Activated CD8-positive, alpha-beta memory T cell treated with anti-CD3 and anti-CD28 coated beads, Interleukin-2, amount 50 U/mL, for 24 hours (primary cell): Measurements from ENCODE around the gene CCDC117.

ENCODE experiments used
- DNase-seq: peaks from one replicate; pipeline ENCODE4 v3.0.0-alpha.2; 2020; ENCODE audit errors: extremely low read depth

The CCDC117 gene

DNA sequence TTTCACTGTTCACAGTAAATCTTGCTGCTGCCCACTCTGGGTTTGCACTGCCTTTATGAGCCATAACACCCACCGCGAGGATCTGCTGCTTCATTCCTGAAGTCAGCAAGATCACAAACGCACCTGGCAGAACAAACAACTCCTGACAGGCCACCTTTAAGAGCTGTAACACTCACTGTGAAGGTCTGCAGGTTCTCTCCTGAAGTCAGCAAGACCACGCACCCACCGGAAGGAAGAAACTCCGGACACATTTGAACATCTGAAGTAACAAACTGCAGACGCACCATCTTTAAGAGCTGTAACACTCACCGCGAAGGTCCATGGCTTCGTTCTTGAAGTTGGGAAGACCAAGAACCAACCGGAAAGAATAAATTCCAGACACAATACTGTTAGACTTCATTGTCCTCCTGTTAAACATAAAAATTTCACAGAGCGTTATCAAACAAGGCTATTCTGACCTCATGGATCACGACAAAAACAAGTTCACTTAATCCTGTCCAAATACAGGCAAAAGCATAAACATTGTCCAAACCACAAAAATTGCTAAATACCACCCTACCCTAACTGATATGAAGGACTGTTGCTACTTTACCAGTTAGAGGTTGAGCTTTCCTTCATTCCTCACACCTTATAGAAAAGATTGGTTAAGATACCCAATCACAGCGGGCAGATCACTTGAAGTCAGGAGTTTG is 3.0 kb upstream of the CCDC117 start:
- DNase-seq: no peak

DNA sequence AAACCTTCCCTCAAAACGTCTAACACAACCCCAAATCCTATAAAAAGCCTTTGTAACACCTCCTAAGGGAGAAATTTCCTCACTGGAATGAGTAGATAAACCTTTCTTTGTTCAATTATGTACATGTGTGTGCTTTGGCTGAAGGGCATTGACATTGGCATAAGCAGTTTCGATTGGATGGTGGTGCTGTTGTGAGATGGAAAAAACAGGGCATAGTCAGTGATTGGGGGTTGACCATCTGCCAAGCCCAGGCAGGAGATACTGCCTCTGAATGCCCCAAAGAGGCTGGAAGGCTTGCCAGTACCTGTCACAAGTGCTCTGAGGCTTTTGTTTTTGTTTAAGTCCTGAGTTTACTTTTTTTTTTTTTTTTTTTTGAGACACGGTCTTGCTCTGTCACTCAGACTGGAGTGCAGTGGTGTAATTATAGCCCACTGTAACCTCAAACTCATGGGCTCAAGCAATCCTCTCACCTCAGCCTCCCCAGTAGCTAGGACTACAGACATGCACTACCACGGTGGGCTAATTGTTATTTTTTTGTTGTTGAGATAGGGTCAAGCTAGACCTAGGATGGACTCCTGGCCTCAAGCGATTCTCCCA is 1.2 kb upstream of the CCDC117 start:
- no peak for DNase-seq

DNA sequence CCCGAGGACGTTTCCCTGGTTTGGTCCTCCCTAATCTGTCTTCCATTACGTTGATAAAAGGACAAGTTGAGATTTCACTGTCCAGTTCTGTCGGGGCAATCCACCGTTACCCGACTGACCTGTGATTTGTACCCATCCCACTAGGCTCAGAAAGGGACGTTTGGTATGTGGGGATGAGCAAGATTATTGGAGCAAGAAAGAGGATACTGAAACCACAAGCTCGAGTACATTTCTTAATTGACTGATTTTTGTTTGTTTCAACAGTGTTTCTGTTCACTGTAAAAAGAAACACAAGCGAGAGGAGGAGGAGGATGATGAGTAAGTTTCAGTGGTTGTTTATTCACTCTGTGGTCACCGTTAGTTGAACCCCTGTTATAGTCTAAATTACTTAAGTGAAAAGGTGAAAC is 969 bp downstream of the CCDC117 start:
- DNase-seq: no peak

DNA sequence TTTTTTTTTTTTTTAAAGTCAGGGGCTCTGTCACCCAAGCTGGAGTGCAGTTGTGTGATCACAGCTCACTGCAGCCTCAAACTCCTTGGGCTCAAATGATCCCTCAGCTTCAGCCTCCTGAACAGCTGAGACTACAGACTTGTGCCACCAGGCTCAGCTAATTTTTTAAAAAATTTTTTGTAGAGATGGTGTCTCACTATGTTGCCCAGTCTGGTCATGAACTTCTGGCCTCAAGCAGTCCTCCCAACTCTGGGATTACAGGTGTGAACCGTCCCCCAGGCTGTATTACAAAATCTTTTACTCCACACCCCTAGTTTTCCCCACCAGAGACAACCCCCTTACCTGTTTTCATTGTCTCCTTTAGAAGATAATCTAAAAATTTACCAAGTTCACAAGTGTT is 1.9 kb downstream of the CCDC117 start:
- no peak for DNase-seq

DNA sequence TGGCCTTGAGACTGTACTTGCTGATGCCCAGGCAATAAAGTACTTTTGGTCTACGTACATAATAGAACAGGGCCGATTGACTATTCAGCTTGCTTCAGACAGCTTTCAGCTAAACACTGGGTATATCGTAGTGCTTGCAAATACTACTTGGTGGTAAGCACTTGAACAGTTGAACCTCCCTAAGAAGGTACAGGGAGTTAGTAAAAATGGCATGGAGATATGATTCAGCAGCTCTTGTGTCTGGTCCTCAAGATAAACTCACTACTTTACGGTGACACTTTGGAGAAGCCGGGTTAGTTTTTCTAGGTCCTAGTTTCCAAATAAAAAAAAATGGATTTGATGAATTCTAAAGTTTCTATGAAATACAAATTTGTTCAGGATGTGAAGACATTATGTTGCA is 7.3 kb downstream of the CCDC117 start:
- no peak for DNase-seq

DNA sequence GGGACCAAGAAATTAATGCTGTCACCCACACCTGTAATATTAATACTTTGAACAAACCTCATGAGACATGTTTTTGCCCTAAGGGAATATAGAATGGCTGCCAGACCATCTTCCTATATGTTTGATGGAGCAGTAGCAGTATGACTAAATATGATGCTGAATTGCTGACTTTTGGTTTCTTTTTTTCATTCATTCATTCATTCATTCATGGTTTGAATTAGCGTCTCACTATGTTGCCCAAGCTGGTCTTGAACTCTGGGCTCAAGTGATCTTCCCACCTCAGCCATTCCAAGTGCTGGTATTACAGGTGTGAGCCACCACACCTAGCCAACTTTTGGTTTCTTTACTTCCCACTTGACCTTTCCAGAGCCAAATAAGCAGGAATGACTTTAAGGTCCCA is 7.8 kb downstream of the CCDC117 start:
- DNase-seq: no peak

DNA sequence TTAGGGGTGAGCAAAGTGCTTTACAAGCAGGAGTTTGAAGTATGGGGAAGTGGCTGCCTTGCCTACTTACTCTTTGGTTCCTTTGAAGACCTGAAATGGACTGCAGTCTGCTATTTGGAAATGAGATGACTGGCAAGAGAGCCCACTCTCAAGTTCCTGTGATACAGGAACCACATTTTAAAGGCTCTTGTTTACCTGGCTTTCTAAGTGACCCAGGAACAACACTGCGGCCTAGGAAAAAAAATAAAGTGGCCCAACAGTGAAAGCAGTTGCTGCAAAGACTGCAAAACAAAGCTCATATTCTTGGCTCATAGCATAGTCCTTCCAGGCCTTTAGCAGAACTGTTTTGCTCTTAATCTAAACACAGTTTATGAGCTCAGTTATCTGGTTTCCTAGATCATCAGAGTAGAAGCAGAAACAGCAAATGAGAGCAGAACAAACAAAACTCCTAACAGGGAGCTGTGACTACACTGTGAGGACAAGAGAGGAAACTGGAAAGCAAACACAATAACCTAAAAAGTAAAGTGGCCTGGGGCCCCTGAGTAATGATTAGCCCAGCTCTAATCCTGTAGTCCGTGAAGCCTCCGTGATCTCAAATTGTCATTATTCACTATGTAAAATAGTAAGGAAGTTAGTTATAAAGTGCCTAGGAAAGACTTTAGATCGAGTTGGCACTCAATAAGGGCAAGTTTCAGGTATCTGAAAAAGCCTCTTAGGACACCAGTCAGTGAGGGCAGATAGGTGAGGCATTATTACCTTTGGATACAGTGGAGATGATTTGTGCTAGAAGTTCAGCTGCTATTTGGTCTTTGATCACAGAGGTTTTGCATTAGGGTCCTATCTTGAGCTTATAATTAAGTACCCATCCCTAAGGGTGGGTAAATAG is 11.5 kb downstream of the CCDC117 start:
- DNase-seq: no peak

DNA sequence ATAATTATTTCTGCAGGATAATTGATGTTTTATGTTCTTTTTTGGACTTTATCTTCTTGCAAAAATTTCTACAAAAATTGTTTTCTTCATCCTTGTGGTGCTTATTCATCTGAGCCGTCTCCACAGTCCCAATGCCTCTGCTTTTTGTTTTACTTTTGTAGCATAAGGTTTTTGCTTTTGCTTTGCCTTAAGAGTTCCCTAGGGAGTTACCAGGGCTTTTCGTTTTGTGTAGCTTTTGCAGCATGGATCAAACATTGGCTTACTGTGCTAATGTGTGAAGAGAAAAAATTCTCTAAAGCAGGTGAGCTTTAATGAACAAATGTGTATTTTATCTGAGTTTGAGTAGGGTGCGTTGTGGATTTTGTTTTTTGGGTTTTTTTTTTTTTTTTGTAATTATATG is 16.1 kb downstream of the CCDC117 start:
- no peak for DNase-seq

DNA sequence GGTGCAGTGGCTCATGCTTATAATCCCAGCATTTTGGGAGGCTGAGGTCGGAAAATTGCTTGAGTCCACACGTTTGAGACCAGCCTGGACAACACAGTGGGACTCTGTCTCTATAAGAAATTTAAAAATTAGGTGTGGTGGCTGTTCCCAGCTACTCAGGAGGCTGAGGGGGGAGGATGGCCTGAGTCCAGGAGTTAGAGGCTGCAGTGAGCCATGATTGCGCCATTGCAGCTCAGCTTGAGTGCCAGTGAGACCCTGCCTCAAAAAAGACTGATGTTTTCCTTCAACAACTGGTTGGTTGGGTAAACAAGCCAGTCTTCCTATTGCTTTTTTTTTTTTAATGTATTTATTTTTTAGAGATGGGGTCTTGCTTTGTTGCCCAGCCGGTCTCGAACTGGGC is 18.6 kb downstream of the CCDC117 start:
- DNase-seq: no peak

DNA sequence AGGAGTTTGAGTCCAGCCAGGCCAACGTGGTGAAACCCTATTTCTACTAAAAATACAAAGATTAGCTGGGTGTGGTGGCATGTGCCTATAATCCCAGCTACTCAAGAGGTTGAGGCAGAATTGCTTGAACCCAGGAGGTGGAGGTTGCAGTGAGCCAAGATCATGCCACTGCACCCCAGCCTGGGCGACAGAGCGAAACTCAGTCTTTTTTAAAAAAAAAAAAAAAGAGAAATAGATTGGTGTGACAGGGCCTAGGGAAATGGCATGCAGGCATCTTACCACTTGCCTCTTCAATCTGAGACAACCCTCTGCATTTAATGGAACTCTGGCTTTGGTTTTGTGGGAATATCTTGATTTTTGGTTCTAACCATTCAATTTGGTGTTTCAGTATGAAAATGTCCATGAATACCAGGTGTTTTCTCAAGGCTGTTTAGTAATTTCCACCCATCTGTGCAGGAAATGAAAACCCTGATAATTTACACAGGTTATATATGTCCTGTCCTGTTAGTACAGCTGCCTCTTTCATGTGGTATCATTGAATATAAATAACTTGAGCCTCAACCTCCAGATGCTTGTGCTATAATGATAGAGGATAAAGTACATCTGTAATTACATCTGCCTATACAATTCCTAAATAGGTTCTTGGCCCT is 19.5 kb downstream of the CCDC117 start:
- no peak for DNase-seq

DNA sequence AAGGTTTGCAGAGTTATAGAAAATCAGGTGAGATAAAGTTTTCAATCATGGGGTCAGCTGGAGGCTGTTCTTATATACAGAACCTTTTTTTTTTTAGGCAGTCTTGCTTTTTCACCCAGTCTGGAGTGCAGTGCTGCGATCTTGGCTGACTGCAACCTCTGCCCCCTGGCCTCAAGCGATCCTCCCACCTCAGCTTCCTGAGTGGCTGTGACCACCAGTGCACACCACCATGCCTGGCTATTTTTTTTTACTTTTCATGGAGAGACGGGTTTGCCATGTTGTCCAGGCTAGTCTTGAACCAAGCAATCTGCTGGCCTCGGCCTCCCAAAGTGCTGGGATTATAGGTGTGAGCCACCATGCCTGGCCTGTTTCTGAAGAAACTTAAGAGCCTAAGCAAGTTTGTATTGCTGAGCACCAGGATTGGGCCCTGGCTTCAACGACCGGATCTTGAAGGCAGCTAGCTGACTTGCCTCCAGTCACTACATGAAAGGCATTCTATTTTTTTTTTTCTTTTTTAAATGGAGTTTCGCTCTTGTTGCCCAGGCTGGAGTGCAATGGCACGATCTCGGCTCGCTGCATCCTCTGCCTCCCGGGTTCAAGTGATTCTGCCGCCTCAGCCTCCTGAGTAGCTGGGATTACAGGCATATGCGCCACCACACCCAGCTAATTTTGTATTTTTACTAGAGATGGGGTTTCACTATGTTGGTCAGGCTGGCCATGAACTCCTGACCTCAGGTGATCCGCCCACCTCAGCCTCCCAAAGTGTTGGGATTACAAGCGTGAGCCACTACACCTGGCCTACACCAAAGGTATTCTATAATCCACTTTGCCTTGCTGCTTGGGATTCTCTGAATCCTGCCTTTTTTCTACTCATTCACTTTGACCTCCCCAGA is 20.2 kb downstream of the CCDC117 start:
- no peak for DNase-seq

DNA sequence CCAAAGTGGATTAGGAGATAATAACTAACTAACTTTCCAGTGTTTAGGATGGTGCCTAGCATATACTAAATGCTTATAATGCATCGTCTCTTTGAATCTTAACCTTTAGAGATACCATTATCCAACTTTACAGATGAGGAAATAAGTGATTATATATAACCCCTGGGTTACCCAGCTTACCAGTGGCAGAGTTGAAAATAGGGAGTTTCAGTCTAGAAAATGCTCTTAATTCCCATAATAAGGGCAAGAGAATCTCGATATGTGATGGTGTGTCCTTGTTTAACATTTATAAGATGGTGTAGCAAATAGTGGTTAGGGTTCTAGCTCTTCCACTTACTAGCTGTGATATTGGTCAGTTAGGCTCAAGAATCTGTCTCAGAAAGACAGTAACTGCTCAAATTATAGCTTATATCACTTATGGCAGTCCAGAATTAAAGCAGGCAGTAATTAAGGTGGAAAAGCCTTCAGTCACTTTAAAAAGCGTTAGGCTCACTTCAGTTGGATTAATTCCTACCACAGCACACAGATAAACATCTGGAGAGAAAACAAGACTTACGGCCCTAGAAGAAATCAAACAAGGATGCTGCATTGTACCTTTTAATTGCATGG is 21.6 kb downstream of the CCDC117 start:
- DNase-seq: no peak

DNA sequence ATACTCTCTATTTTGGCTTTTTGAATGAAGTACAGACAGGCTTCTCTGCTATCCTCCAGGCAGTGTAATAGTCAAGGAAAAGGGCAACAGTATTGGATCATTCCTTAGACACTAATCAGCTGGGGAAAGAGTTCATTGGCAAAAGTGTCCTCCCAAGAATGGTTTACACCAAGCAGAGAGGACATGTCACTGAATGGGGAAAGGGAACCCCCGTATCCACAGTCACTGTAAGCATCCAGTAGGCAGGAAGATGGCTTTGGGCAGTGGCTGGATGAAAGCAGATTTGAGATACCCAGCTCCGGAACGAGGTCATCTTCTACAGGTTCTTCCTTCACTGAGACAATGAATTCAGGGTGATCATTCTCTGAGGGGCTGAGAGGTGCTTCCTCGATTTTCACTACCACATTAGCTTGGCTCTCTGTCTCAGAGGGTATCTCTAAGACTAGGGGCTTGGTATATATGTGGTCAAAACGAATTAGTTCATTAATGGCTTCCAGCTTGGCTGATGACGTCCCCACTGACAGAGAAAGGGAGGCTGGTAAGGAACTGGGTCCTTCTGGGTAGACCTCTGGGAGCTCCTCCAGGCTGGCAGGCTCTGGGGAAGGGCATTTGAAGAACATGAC is 22.7 kb downstream of the CCDC117 start:
- no peak for DNase-seq

DNA sequence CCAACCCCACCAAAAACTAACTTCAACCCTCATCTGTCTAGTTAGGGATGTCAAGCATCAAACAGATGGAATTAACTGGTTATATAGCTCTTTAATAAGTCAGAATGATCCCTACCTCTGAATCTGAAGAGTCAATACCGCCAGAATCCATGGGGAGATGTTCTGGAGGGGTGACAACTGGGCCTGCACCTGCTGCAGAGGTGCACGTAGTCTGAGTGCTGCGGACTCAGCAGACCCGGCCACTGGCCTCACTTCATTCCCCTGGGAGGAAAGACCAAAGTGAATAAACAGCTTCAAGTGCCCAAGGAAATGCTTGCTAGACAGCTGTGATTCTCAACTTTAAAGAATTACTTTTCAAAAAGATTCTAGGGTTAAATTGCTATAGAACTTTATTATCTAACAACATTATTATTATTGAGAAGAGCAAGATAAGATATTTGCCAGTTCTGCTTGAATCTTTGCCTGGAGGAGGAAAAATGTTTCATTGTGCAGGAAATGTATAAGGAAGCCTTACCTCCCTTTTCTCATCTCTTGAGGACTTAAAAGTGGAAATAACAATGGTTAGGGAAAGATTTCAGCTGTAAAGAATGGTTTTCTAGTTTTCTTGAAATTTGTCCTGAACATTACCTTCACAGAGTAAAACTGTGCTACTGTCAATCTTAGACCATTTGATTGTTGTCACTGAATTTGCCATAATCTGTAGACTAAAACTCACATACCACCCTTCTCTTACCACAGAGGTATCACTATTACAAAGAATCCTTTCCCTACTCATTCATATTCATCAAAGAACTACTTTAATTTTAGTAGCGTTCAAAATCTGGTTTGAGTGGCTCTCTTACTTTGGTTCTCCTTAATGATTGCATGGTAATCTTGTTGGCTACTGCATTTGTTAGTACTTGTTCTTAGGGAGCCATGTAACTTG is 23.7 kb downstream of the CCDC117 start:
- no peak for DNase-seq

DNA sequence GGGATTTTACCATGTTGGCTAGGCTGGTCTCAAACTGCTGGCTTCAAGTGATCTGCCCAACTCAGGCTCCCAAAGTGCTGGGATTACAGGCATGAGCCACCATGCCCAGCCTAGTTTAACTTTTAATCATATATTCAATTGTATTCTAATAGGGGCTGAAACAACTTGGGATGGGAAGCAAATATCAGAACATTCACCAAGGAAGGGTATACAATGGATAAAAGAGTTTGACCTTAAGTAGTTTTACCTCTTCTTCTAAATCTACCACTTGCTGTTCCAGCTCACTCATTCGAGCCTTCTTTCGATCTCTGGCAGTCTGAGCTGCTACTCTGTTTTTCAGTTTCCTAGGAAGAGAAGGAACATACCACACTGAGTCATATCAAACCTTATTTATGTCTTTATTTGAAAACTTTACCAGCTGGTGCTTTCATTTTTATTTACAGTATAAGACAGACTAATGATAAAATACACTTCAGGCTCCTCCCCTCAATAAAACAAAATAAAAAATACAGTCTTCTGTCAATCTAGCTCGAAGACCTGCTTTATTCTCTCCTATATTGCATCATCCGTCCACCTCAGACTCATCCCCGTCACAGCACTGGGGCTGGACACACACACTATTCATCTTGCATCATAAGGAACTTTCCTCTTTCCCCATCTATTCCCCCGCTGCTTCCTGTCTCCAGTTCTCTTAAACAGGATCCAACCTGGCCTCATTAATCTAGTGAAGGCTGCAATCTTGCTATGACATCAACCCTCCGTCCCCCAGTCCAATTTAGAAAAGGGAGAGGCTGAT is 26.5 kb downstream of the CCDC117 start:
- DNase-seq: no peak

DNA sequence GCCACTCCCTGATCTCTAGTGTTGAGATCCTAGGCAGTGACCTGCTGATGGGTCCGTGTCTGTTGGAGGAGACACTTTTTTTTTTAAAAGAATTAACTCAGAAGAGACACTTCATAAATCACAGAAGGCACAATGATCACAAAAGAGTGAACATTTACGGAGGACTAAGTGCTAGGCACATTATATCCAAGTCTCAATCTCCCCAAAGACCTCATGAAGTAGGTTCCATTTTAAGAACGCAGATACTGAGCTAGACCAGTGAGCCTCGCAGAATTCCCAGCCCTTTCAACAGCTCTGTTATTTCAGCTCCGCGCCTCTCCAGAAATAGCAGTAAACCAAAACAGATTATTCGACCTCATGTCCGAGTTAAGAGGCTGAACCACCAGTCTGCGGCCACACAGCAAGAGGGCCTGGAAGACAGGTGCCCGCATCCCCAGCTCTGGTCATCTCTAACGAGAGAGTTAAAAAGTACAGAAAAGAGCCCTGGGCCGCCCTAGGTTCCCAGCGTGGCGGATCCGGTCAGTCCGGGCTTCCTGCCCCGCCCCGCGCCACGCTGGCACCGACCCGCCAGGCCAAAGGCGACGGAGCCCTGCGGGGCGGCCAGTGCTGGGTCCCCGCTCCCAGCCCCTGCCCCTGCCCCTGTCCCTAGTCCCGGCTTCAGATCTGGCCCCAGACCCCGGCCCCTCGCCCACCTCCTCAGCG is 27.3 kb downstream of the CCDC117 start:
- DNase-seq: no peak

DNA sequence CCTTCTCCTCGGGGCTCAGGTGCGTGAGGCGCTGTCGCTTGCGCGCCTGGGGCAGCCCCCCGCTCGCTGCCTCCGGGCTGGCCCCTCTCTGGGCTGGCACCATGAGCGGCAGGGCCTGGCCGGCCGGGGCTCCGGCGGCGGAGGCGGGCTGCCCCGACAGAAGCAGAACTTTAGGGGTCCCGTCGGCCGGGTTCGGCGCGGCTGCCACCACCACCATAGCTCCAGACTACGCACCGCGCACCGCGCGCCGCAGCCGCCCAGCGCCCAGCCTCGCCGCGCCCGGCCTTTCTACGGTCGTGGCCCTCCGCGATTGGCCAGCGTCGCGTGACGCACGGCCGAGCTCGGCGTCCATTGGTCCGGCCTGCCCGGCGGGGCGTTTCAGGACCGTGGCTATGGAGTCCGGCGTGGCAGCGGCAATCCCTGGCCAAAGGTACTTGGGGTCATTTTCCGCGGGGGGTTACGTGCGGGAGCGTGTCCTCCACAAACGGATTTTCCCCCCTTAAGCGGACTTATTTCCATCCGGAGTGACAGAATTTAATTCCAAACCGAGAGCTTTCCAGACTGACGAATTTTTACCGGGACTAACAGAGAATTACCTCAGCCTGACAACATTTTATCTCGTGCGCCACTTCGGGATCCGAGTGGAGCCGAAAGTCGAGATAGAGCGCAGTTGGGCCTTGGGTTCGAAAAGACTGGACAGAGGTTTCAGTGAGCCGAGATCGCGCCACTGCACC is 28.0 kb downstream of the CCDC117 start, which contains the start of gene XBP1:
TSS of gene XBP1 (minus strand) at position 262 of the 734 bp plus-strand sequence.
- DNase-seq: peak; percentile 75
